ENCODE measurements around the gene MNX1. TPM values are rescaled to one million over a fixed set of nuclear protein-coding genes. Genes with fewer than 3 reads are reported as not detected.

MNX1 gene
- total RNA-seq, 1 experiment from 2014 or later, result not detected

DNA sequence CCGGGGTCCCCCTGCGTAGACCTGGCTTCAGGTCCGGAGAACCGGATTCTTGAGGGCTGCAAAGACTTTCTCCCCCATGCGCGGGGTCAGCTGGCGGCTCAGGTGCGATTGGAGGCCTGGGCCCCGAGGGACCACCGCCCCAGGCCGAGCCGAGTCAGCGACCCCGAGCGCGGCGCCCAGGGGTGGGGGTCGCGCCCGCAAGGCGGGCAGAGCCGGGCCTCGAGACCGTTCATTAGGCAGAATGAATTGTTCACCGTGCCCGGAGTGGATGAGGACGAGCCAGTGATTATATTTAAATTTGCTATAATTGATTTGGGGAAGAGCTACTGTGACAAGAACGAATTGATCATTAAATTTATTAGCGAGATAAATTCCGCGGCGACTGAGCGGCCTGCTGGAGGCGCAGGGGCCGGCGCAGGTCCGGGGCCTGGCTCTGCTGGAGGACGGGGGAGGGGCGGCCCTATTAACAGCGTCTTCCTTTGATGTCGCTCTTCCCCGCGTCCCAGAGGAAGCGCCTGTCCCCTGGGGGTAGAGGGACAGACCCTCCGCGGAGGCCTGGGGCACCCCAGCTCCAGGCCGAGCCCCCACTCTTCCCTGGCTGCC is 7.5 kb downstream of the MNX1 start:
- no peak for DNase-seq (ENCODE audit: low read depth)

DNA sequence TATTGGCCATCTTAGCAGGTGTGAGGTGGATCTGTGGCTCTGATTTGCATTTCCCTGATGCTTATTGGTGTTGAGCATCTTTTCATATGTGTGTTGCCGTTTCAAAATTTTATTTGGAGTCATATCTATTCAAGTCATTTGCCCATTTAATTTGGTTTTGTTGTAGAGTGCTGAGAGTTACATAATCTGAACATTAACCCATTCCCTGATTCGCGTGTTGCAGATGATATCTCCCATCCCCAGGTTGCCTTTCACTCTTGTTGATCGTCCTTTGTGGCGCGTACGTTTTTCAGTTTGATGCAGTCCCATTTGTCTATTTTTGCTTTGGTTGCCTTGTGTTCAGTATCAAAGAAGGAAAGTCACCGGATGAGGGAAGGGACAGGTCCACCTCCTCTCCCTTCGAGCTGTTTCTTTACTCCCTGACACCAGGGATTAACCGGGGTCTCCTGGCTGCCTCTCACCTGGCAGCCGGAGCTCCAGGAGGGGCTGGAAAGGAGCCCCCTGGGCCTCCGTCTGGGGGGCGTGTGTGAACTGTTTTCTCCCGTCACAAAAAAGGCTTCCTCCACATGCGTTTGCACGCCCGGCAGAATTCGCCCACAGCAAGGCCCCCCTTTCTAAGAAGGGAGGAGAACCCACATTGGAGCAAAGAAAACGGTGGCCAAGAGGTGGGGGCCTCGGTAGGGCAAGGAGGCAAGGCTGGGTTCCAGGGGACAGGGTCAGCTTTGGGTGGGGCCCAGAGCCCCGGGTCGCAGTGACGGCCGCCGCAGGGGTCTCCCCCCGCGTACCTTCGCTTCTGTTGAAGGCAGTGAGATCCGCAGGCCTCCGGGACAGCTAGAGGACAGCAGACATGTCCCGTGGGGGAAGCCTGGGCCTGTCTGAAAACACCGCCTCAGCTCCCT is 8.3 kb downstream of the MNX1 start:
- DNase-seq (ENCODE audit: low read depth), result no peak

DNA sequence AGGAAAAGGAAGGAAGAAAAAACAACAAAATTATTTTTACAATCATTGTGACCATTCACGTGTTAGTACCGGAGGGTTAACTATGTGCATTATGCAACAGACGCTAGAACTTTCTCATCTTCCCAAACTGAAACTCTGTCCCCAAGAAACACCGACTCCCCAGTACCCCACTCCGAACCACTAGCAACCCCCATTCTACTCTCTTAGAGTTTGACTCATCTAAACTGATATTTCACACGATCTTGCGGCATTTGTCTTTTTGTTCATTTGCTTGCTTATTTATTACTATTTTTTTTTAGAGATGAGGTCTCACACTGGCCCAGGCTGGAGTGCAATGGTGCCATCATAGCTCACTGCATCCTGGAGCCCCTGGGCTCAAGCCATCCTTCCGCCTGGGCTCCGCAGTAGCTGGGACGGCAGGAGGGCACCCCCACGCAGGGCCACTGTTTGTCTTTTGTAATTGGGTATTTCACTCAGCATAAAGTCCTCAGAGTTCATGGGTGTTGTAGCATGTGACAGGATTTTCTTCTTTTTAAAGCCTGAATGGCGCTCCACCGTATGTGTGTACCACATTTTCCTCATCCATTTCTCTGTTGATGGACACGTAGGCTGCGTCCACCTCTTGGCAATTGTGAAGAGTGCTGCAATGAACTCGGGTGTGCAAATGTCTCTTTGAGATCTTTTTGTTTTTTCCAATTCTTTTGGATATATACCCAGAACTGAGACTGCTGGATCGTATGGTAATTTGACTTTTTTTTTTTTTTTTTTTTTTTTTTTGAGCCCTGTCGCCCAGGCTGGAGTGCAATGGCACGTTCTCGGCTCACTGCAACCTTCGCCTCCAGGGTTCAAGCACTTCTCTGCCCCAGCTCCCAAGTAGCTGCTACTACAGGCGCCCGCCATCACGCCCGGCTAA is 9.5 kb downstream of the MNX1 start:
- no peak for DNase-seq (ENCODE audit: low read depth)

DNA sequence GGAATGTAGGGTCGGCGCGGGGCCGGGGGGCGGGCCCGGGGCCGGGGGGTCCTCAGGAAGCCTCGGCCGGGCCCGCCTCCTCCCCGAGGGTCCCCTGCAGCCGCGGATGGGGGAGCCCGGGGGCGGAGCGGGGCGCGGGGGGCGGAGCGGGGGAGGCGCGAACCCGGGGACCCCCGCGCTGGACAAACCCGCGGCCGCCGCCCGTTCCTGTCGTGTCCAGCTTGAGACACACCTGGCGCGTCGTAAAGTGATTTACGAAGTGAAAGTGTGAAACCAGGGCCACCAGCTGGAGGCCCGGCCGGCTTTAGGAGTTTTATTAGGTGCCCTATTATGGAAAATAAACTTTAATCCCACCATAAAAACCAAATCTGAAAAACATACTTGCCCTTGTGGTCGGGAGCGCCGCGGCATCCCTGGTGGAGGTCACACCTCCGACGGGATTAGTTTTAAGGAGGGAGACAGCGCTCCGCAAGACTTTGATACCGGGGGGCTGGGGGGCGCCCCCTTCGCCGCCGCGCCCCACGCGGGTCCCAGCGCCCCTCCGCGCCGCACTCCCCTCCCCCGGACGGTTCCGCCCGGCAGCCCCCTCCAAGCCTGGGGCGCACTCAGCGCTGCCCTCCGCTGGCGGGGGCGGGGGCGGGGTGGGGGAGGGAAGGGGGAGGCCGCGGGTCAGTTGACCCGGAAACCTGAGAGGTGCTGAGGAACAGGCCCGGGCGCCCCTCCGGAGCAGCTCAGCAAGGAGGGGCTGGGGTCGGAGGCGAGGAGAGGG is 10.3 kb downstream of the MNX1 start:
- DNase-seq (ENCODE audit: low read depth), result no peak

DNA sequence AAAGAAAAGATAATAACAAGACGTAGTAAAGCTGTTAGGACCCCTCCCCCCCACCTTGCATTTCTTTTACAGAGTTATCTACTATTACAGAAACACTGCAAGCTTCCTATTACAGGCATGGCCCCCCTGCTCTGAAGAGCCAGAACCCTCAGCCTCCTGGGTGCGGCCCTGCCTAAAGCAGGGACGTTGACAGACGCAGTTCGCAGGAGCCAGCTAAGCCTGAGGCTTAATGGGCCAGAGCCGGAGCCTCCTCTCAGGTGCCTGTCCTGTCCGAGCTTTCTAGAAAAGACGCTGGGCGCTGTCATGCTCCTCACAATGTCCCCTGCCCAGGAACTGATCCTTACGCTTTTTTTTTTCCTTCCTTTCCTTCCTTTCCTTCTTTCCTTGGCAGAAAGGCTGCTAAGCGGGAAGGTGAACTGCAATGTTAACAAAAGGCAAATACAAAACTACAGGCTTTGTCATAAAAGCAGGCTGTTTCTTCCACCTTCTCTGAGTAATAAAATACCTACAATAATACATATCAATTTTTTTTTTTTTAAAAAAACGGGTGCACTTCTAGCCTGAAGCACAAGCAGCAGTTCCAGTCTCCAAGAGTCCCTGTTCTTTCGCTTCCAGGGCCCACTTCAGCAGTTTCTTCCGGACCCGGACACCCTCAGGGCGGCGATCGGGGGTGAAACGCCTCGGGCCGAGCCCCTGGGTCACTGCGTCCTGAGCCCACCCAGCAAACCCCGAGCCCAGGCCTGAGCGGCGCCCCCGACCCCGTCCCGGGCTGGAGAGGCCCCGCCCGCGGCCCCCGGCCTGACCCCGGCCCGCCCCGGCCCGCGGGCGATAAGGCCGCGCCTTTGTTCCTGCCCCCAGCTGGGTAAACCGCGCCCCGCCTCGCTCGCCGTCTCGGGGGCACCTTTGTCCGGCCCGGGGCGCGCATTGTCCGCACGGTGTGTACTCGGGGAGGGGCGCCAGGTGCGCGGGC is 11.2 kb downstream of the MNX1 start:
- DNase-seq (ENCODE audit: low read depth), result no peak

DNA sequence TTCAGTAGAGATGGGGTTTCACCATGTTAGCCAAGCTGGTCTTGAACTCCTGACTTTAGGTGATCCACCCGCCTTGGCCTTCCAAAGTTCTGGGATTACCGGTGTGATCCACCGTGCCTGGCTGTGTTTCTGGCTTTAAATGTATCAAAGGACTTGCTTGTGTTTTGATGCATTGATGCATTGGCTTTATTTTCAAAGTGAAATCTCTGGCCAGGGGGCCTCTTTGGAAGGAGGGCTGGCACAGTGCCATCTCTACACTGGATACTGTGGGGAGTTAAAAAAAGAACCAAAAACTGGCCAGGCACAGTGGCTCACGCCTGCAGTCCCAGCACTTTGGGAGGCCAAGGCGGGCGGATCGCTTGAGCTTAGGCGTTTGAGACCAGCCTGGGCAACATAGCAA is 16.0 kb downstream of the MNX1 start:
- DNase-seq (ENCODE audit: low read depth), result no peak

DNA sequence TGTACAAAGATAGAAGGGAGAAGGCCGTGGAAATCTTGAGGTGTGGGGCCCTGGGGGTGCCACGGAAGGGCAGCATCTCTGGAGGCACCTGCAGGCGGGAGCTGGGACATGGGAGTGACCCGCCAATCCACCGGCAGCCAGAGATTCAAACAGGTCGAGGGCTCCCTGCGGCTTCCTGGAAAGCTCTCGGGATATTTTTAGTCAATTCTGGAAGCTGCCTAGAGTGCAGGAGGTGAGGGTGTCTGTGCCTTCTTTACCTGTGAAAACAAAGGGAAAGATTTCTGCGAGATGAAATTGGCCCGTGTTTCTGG is 16.6 kb downstream of the MNX1 start:
- no peak for DNase-seq (ENCODE audit: low read depth)

DNA sequence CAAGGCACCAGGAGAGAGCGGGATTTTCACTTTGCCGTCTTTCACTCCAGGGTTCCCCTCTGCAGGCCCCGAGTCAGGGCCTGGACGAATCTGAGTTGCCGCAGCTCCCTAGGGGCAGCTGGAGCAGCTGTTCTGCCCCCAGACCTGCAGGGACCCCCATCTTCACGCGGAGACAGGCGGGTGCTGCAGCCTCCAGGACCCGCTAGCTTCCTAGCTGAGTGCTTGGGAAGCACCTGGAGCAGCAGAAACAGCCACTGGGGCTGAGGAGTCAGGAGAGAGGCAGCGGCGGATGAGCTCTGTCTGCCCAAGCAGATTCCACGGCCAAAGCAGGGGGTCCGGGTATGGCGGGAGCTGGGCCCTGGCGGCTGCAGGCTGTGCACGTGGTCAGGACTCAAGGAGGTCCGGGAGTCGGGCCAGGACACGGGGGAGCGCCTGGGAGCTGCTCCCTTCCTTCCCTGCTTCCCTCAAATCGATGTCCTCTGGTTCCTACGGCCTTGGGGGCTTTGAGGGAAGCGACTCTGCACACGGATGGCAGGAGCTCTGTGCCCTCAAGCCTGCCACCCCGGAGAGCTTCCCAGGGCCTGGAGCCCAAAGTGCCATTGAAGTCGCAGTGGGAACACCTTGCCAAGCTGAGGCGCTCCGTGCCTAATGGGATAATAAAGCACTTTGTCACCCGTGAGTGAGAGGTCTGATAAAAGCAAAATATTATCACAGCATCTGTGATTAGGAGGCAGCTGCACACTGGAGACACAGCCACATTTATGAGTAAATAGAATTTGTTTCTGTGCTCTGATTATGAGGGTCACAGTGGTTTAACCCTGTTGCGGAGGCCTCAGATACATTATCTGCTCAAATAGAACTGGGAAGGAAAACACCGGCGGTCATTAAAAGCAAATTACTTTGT is 17.2 kb downstream of the MNX1 start:
- no peak for DNase-seq (ENCODE audit: low read depth)

DNA sequence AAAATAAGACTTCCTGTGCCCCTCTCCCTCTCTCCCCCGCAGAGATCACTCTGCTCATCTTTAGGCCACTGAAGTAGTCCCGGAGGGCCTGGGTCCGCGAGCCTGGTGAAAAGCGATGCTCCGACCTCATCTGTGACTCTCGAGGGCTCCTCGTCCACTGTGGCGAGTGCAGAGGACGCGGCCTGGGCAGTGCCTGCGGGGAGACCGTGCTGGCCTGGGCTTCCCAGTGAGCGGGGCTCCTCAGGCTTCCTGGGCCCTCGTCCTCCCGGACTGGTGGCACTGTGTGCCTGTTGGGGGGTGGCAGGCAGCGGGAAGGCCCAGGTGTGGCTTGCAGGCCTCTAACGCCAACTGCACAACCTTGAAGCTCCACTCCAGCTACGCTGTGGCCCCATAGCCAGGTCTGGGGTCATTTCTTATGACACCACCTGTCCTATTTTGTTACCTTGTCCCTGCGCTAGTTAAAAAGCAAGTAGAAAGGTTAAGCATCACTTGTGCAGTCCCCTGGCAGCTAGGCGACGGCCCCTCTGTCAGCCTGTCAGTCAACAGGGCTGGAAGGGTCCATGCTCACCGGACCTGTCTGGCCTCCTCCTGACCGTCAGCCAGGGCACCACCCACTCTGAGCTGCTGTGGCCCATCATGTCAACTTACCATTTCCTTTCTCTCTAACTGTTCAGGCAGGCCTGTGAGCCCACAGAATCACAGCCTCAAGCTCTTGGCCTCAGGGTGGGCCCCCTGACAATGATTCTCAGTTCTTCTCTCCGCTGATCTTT is 20.5 kb downstream of the MNX1 start:
- DNase-seq (ENCODE audit: low read depth), result no peak

DNA sequence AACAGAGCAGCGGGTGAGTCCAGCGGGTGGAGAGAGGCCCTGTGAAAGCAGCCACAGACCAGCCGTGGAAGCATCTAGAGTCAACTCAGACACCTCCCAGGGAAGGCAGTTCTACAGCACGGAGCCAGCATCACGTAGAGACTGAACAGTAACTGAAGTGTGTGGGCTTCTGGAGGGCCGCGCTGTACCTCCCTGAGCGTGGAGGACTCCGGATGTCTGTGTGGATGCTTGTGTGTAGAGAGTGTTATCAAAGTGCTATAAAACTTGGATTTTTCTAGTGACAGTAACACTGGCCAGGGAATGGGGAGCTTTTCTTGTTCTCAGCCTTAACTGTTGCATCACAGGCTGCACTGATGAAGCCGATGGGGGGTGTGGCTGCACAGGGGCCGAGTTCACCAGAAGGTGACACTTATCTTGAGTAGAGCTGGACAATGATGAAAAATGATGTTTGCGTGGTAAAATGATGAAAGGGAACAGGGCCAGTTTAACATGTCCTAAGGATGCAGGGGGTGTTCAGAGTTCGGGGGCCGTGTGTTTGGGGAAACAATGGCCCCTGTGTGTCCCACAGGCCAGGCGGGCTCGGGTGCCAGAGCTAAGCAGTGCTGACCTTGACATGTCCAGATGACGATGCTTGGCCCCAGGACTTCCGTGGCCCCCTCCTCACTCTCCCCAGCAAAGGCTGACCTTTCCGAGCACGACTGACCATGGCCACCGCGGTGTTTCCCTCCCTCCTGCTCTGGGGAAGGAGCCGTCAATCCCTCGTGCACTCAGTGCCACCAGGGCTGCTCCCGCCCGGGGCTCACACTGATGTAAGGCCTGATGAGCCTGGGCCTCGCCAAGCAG is 21.9 kb downstream of the MNX1 start:
- no peak for DNase-seq (ENCODE audit: low read depth)

DNA sequence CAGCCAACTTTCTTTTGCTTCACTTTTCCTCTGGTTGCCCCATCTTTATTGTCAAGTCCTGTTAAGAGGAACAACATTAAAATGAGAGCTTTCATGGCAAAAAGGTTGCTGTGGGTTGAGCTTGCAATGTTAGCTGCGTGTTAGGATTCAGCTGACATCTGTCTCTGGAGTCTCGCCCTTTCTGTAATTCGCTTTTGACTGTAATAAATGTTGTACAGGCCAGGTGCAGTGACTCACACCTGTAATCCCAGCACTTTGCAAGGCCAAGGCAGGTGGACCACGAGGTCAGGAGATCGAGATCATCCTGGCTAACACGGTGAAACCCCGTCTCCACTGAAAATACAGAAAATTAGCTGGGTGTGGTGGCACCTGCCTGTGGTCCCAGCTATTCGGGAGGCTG is 24.1 kb downstream of the MNX1 start:
- DNase-seq (ENCODE audit: low read depth), result no peak

DNA sequence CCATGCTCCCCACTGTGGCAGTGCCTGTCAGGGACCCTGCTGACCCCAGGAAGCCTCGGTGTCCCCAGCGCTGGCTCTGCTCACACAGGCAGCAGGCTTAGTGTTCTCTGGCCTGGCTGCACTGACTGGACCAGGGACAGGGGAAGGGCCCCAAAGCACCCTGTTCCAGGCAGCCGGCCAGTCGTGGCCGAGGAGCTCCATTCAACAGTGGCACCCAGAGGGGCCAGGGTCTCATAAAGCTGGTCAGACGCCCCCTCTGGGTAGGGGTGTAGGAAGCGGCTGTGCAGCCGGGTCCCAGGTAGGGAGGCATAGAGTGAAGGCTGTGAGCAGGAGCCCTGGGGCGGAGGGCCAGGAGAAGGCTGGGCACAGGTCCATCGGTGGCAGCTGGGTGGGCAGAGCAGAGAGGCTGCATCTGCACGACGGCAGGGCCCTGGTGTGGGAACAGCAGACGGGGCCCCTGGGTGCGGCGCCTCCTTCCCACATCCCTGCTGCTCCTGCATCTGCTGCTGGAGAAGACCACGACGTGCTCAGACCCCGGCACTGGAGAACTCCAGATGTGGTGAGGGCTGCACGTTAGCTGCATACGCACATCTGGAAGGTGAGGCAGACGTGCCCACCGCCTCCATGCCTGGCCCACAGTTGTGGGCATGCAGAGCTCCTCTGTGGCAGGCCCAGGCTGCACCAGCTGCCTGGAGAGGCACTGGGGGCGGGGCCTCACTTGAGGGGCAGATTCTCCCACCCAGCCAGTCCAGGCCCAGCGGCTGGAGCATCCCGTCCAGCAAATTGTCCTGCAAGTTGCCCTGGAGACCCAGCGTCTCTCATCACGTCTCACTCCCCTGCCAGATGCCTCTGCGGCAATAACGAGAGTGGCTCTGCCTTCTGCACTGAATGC is 25.1 kb downstream of the MNX1 start:
- DNase-seq (ENCODE audit: low read depth), result no peak

DNA sequence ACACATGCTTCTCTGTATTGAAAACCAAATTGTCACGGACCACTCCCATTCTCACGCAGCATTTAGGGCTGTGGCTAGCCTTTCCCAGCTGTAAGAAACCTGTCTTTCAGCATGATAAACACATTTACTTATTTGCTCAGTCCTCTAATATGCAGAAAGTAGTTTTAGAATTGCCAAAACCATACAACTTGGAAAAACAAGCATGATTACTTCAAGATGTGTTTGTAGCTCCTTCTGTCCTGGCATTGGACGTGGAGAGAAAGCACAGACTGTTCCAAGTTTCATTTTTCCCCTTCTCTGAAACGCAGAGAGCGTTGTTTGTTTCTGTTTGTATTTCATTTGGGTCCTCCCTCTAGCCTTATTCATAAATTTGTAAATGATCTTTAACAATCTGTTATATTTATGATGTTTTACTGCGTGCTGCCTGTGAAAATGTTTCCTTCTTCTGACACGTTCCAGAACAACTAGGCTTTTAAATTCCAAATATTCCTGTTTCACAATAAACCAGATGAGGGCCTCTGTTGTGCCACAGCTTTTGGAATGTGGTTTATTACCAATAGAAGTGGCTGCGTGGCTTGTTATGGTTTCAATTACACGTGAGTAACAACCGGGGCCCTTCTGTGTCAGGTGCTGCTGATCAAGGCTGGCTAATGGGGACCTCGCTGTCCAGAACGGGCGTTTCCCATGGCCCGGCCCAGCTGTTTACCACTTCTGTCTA is 26.1 kb downstream of the MNX1 start:
- DNase-seq (ENCODE audit: low read depth), result no peak

DNA sequence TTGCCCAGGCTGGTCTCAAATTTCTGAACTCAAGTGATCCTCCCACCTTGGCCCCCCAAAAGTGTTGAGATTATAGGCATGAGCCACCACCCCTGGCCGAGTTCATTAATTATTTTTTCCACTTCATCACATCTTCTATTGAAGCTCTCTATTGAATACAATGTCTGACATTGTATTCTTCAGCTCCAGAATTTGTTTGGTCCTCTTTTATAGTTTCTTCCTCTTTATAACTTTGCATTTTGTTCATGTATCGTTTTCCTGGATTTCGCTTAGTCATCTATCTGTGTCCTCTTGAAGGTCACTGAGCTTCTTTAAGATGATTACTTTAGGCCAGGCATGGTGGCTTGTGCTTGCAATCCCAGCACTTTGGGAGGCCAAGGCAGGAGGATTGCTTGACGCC is 30.8 kb downstream of the MNX1 start:
- DNase-seq (ENCODE audit: low read depth), result no peak

DNA sequence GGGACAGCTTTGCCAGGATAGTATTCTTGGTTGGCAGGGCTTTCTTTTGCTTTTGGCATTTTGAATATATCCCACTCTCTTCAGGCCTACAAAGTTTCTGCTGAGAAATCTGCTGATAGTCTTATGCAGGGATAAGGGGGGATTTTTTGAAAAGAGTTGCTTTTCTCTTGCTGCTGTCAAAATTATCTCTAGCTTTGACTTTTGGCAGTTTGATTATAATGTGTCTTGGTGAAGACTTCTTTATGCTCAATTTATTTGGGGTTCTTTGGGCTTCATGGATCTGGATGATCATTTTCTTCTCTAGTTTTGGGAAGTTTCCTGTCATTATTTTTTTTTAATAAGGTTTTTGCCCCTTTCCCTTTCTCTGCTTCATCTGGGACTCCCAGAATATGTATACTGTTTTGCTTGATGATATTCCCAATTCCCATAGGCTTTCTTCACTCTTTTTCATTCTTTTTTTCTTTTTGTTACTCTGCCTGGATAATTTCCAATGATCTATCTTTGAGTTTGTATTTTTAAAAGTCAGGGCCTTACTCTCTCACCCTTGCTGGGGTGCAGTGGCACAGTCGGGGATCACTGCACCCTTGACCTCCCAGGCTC is 31.4 kb downstream of the MNX1 start:
- DNase-seq (ENCODE audit: low read depth), result no peak

DNA sequence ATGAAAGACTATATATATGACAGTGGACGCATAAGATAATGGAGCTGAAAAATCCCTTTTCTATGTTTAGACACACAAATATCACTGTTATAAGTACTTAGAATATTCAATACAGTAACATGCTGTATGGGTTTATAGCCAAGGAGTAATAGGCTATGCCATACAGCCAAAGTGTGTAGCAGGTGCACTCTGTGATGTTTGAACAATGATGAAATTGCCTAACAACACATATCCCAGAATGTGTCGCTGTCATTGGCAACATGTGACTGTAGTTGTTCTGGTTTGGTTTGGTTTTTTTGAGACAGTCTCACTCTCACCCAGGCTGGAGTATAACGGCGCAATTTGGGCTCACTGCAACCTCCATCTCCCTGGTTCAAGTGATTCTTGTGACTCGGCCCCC is 34.8 kb downstream of the MNX1 start:
- no peak for DNase-seq (ENCODE audit: low read depth)
